K562 (cell line): ENCODE measurements around the gene SNRNP200. TPM values are rescaled to one million over a fixed set of nuclear protein-coding genes. Genes with fewer than 3 reads are reported as not detected.

Experiments
- ATAC-seq: fragments of 200-7000 bp; cut with Tn5 transposase; 3 replicates; pipeline ENCODE4 v1.9.1; 2020; ENCODE audit warnings: moderate library complexity
- BruUV-seq: library from RNA; stranded (reverse); fragments of 400-500 nt; replicated peaks from 2 replicates; lab custom pipeline; 2021; lab: Mats Ljungman, UMichigan
- CTCF ChIA-PET: fragments of 300-600 bp; formaldehyde crosslinking; extraction: SDS; loops from one replicate; lab custom pipeline; 2021; ENCODE audit warnings: low intra/inter-chr PET ratio; lab: Yijun Ruan, JAX
- POLR2A ChIA-PET: fragments of 300-600, 350-650 bp; sonication (Branson Sonifier 250); formaldehyde crosslinking; extraction: SDS; loops from one replicate; lab custom pipeline; 2021; ENCODE audit warnings: antibody characterized with exemption, inconsistent platforms; lab: Yijun Ruan, JAX
- DNase-seq, 4 experiments: peaks; one replicate each; pipeline versions ENCODE4 v3.0.0 to v3.0.0-alpha.2; 2011 to 2018; ENCODE audit warnings: low spot score in 3 of 4, mixed read lengths in 3 of 4; ENCODE audit errors: extremely low read depth in 1 of 4
- FAIRE-seq: peaks from 2 replicates; lab custom pipeline; 2011; peaks lifted over from hg19 to GRCh38; lab: Jason Lieb, UNC
- H2AFZ ChIP-seq: 2 replicates; pipeline ENCODE4 v1.6.0; 2011; ENCODE audit warnings: low read depth, low read length, control low read depth, inconsistent platforms
- H3K27ac ChIP-seq: fragments of 200-600 bp; 3 replicates; pipeline ENCODE4 v1.8.0; 2011; ENCODE audit warnings: low read depth, mild to moderate bottlenecking, control low read depth, inconsistent platforms, low read length, moderate library complexity, mixed read lengths; ENCODE audit errors: extremely low read depth
- H3K27me3 ChIP-seq, 2 experiments: fragments of 300-600 bp in 1 of 2; 2 replicates in 1 of 2; 3 replicates in 1 of 2; pipeline versions ENCODE4 v1.6.0 to v1.8.0; 2011; ENCODE audit warnings: inconsistent platforms in 2 of 2, low read length in 2 of 2, mild to moderate bottlenecking in 1 of 2, mixed read lengths in 1 of 2, moderate library complexity in 1 of 2; ENCODE audit not compliant: control insufficient read depth in 2 of 2, insufficient read depth in 2 of 2
- H3K36me3 ChIP-seq: fragments of 300-600 bp; 3 replicates; pipeline ENCODE4 v1.8.0; 2011; ENCODE audit warnings: mild to moderate bottlenecking, low read length, inconsistent platforms; ENCODE audit not compliant: control insufficient read depth, insufficient read depth
- H3K4me1 ChIP-seq, 2 experiments: fragments of 200-600 bp in 1 of 2; replicated peaks in 1 of 2; 2 replicates in 1 of 2; 3 replicates in 1 of 2; pipeline versions ENCODE4 v1.5.1 to v1.8.0; 2011; ENCODE audit warnings: inconsistent platforms in 2 of 2, low read length in 2 of 2, mild to moderate bottlenecking in 1 of 2, mixed read lengths in 1 of 2, moderate library complexity in 1 of 2; ENCODE audit not compliant: control insufficient read depth in 2 of 2, insufficient read depth in 2 of 2
- H3K4me2 ChIP-seq: 2 replicates; pipeline ENCODE4 v1.6.1; 2011; ENCODE audit warnings: low read length, control low read depth, inconsistent platforms, mixed read lengths; ENCODE audit not compliant: insufficient read depth
- H3K4me3 ChIP-seq: fragments of 200-600 bp; sonication (generic), shearing (Covaris generic); 2 replicates; pipeline ENCODE4 v1.5.1; 2016; ENCODE audit warnings: control low read depth, inconsistent platforms
- H3K79me2 ChIP-seq: fragments of 200-600 bp; 3 replicates; pipeline ENCODE4 v1.8.0; 2011; ENCODE audit warnings: low read length, inconsistent platforms; ENCODE audit not compliant: control insufficient read depth, insufficient read depth
- H3K9ac ChIP-seq, 2 experiments: 2 replicates each; pipeline versions ENCODE4 v1.6.0 to v1.6.1; 2011; ENCODE audit warnings: low read depth in 2 of 2, low read length in 2 of 2, control low read depth in 1 of 2, inconsistent platforms in 1 of 2, mild to moderate bottlenecking in 1 of 2, mixed read lengths in 1 of 2; ENCODE audit not compliant: insufficient read depth in 1 of 2
- H3K9me1 ChIP-seq: one replicate; pipeline ENCODE4 v1.6.0; 2011; ENCODE audit warnings: inconsistent platforms, mild to moderate bottlenecking, low read length, moderate library complexity; ENCODE audit not compliant: control insufficient read depth, insufficient read depth
- H3K9me3 ChIP-seq: replicated peaks from 2 replicates; pipeline ENCODE4 v1.5.1; 2011; ENCODE audit warnings: low read depth, low read length, inconsistent platforms; ENCODE audit not compliant: control insufficient read depth, insufficient read depth
- H4K20me1 ChIP-seq: replicated peaks from 2 replicates; pipeline ENCODE4 v1.6.1; 2011; ENCODE audit warnings: low read length, inconsistent platforms, mixed read lengths; ENCODE audit not compliant: control insufficient read depth, insufficient read depth
- ELF4 ChIP-seq: fragments of 450-650 bp; formaldehyde crosslinking; IDR thresholded peaks from 2 replicates; pipeline ENCODE4 v1.4.0; 2022; ENCODE audit warnings: missing genetic modification characterization
- HIVEP1 ChIP-seq: fragments of 250-450 bp; sonication (Bioruptor Pico); IDR thresholded peaks from 2 replicates; pipeline ENCODE4 v1.4.0; 2020; ENCODE audit warnings: mild to moderate bottlenecking
- ILF3 ChIP-seq: fragments of 450-650 bp; IDR thresholded peaks from 2 replicates; pipeline ENCODE4 v1.6.1; 2018; ENCODE audit warnings: antibody characterized with exemption, mild to moderate bottlenecking, moderate library complexity, borderline replicate concordance
- ZNF41 ChIP-seq: fragments of 250-450 bp; sonication (Bioruptor Pico); conservative IDR thresholded peaks from 2 replicates; pipeline ENCODE4 v1.4.0; 2020; ENCODE audit warnings: mild to moderate bottlenecking
- ZNF644 ChIP-seq: fragments of 200-800 bp; sonication (Bioruptor generic); IDR thresholded peaks from 2 replicates; pipeline ENCODE4 v1.6.1; 2016; ENCODE audit warnings: low read depth, missing genetic modification characterization, missing compliant biosample characterization
- WGBS: fragments of 100-300 bp; shearing (Covaris generic); methylation state at CpG from one replicate; pipeline ENCODE4 v1.1.6; 2016; ENCODE audit warnings: low coverage, mixed read lengths; ENCODE audit not compliant: insufficient coverage; ENCODE audit errors: missing lambda C conversion rate; 5-methylcytosine and 5-hydroxymethylcytosine counted together
- in situ Hi-C: fragments of 300-500 bp; cut with MboI; formaldehyde crosslinking; loops from 4 replicates; pipeline ENCODE4 v1.15.0; 2018; ENCODE audit warnings: inconsistent platforms, mixed read lengths
- intact Hi-C: fragments of 100-400 bp; cut with micrococcal nuclease; formaldehyde crosslinking; loops from 2 replicates; pipeline ENCODE4 v1.14.2; 2022
- polyA plus RNA-seq, 8 experiments: library from polyadenylated mRNA; depleted of rRNA in 4 of 8; stranded (reverse) in 5 of 8; unstranded in 3 of 8; fragments of >200 nt; fragmentation: Nextera tagmentation in 2 of 8; fragmentation: Illumina TruSeq in 1 of 8; extraction: Ambion mirVana in 2 of 8; extraction: Trizol in 1 of 8; gene quantifications; 2 replicates each; pipeline versions ENCODE4 v1.2.1 to v1.2.3, GENCODE V29; 2011 to 2014; ENCODE audit warnings: inconsistent platforms in 1 of 8, missing spikeins in 1 of 8
- total RNA-seq, 7 experiments: library from RNA; depleted of rRNA in 6 of 7; stranded (reverse); fragments of >200 nt in 6 of 7; fragmentation: Illumina TruSeq in 2 of 7; extraction: Trizol in 2 of 7; gene quantifications; 2 replicates each; pipeline versions ENCODE4 v1.2.1 to v1.2.3, GENCODE V29; 2011 to 2021; ENCODE audit warnings: low replicate concordance in 1 of 7
- TF ChIP-seq, protein P1 (sequence below): fragments of 450-650 bp; IDR thresholded peaks from 2 replicates; pipeline ENCODE4 v1.6.1; 2018; ENCODE audit not compliant: partially characterized antibody
- TF ChIP-seq, protein P2 (sequence below): fragments of 450-650 bp; conservative IDR thresholded peaks from 2 replicates; pipeline ENCODE4 v1.6.1; 2016; ENCODE audit warnings: missing genetic modification characterization, low read depth, mild to moderate bottlenecking, control low read depth, missing compliant biosample characterization
- TF ChIP-seq, protein P3 (sequence below), 2 experiments: fragments of 250-450 bp in 1 of 2; fragments of 450-650 bp in 1 of 2; sonication (Bioruptor Pico) in 1 of 2; IDR thresholded peaks; 2 replicates each; pipeline versions ENCODE4 v1.6.1 to v1.8.0; 2016 to 2021; ENCODE audit warnings: mild to moderate bottlenecking in 2 of 2, moderate library complexity in 2 of 2, missing compliant biosample characterization in 1 of 2, missing genetic modification characterization in 1 of 2
- TF ChIP-seq, protein P4 (sequence below): IDR thresholded peaks from 2 replicates; pipeline ENCODE4 v1.6.1; 2011; ENCODE audit not compliant: insufficient read length; ENCODE audit errors: extremely low read depth

Gene SNRNP200
- total and polyA plus RNA-seq, 9 of the 15 experiments (the other 6 are each of a cell fraction or from before 2014, with no cell fraction given), result 76.1 to 231 (median 155) TPM

DNA sequence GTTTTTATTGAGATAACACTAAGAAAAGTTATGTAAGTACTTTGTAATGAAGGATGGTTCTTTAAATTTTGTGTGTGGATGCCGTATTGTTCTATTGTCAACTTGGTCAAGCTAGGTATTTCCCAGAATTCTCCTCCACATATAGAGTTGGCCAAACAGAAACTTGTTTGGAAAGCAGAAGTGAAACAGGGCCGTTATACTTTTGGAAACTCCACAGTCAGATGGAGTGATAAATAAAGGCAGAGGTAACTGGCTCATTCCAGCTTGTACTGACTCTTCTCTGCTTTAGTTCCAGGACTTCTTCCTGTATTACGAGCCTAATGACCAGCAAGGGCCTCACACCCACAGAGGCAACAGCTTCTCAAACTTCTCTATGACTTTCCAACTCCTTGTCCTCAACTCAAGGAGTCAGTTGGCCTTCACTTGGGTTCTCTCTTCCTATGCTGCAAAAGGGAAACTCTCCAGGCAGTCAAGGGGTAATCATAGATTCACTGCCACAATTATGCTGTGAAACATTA, 80.3 kb downstream of the SNRNP200 start:
- ChIA-PET POLR2A (interaction anchor here (0.6 to 1.5 kb wide), 6 partner anchors 9 to 1676 kb away, joined by 3 to 4 read pairs (median 4); partner anchors contain the start of gene STARD7), CTCF (no interaction called here)
- no peak overlapping the region for H3K4me3 ChIP-seq
- H3K36me3 ChIP-seq, result peaks cover 3% of the 10 kb centered on the region; the same call in 1 of the 3 replicates
- no TSS peak for BruUV-seq
- H3K4me2 ChIP-seq, result peak overlapping the region; percentile 49
- no peaks in the 10 kb centered on the region for H4K20me1 ChIP-seq
- in situ Hi-C loops, result no loop called here
- H3K27ac ChIP-seq, result peak overlapping the region; percentile 78
- no peaks in the 10 kb centered on the region for H3K9me1 ChIP-seq
- no peaks in the 10 kb centered on the region for H3K27me3 ChIP-seq
- peak overlapping the region in 1 of 2 experiments; percentile 48; a peak in 2 of 4 replicates for H3K9ac ChIP-seq
- 4% methylated on average over 3 of the region's 3 CpGs for WGBS
- intact Hi-C loops, result no loop called here
- H3K4me1 ChIP-seq, result peaks cover 0 to 7% of the 10 kb centered on the region in 2 experiments; a peak in 4 of 5 replicates
- FAIRE-seq (peak; percentile 29), ATAC-seq (peak; percentile 96), DNase-seq (peak in 2 of 4 experiments; percentile 27 to 53)
- H3K79me2 ChIP-seq, result no peaks in the 10 kb centered on the region; the same call in 2 of the 3 replicates
- H3K9me3 ChIP-seq, result no peaks in the 10 kb centered on the region
- peak overlapping the region; percentile 78 for H2AFZ ChIP-seq
- TF ChIP-seq ILF3 (no peak), HIVEP1 (CRISPR knock-in tag) (peak; percentile 84), ZNF41 (CRISPR knock-in tag) (peak; percentile 71; the same call in 1 of the 2 replicates), ELF4 (CRISPR knock-in tag) (0 out of 2 replicates have a peak, but pooled peaks have one; percentile 62), ZNF644 (tag) (peak; percentile 74; the same call in 1 of the 2 replicates)
- TF ChIP-seq, protein P1, sequence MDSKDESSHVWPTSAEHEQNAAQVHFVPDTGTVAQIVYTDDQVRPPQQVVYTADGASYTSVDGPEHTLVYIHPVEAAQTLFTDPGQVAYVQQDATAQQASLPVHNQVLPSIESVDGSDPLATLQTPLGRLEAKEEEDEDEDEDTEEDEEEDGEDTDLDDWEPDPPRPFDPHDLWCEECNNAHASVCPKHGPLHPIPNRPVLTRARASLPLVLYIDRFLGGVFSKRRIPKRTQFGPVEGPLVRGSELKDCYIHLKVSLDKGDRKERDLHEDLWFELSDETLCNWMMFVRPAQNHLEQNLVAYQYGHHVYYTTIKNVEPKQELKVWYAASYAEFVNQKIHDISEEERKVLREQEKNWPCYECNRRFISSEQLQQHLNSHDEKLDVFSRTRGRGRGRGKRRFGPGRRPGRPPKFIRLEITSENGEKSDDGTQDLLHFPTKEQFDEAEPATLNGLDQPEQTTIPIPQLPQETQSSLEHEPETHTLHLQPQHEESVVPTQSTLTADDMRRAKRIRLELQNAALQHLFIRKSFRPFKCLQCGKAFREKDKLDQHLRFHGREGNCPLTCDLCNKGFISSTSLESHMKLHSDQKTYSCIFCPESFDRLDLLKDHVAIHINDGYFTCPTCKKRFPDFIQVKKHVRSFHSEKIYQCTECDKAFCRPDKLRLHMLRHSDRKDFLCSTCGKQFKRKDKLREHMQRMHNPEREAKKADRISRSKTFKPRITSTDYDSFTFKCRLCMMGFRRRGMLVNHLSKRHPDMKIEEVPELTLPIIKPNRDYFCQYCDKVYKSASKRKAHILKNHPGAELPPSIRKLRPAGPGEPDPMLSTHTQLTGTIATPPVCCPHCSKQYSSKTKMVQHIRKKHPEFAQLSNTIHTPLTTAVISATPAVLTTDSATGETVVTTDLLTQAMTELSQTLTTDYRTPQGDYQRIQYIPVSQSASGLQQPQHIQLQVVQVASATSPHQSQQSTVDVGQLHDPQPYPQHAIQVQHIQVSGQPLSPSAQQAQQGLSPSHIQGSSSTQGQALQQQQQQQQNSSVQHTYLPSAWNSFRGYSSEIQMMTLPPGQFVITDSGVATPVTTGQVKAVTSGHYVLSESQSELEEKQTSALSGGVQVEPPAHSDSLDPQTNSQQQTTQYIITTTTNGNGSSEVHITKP, result no peak
- TF ChIP-seq, protein P2, sequence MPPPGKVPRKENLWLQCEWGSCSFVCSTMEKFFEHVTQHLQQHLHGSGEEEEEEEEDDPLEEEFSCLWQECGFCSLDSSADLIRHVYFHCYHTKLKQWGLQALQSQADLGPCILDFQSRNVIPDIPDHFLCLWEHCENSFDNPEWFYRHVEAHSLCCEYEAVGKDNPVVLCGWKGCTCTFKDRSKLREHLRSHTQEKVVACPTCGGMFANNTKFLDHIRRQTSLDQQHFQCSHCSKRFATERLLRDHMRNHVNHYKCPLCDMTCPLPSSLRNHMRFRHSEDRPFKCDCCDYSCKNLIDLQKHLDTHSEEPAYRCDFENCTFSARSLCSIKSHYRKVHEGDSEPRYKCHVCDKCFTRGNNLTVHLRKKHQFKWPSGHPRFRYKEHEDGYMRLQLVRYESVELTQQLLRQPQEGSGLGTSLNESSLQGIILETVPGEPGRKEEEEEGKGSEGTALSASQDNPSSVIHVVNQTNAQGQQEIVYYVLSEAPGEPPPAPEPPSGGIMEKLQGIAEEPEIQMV (tag), result peak; percentile 76
- TF ChIP-seq, protein P3, sequence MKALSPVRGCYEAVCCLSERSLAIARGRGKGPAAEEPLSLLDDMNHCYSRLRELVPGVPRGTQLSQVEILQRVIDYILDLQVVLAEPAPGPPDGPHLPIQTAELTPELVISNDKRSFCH (CRISPR knock-in tag; IDR thresholded peaks at IDR 0.05), result no peak
- TF ChIP-seq, protein P3 (tag; IDR thresholded peaks at IDR 0.05), result no peak
- TF ChIP-seq, protein P4, sequence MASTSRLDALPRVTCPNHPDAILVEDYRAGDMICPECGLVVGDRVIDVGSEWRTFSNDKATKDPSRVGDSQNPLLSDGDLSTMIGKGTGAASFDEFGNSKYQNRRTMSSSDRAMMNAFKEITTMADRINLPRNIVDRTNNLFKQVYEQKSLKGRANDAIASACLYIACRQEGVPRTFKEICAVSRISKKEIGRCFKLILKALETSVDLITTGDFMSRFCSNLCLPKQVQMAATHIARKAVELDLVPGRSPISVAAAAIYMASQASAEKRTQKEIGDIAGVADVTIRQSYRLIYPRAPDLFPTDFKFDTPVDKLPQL, result no peak
